Liver (tissue), 3 donors: Measurements from ENCODE around the gene RP9.

Experiments used
- ATF3 ChIP-seq: IDR thresholded peaks from 2 replicates; pipeline ENCODE4 v1.6.1; 2016; ENCODE audit warnings: antibody characterized with exemption
- CTCF ChIP-seq: fragments of 150-350 bp; IDR thresholded peaks from 2 replicates; pipeline ENCODE4 v1.5.1; 2017; ENCODE audit warnings: improper control_type of control experiment, low read depth, low read length; ENCODE audit not compliant: missing input control
- EGR1 ChIP-seq, 2 donors: IDR thresholded peaks; 2 replicates each; pipeline ENCODE4 v1.6.1; 2016 to 2018; ENCODE audit warnings: antibody characterized with exemption in 2 of 2, low read depth in 2 of 2
- FOXA1 ChIP-seq: IDR thresholded peaks from 2 replicates; pipeline ENCODE4 v1.6.1; 2016; ENCODE audit warnings: antibody characterized with exemption
- JUND ChIP-seq, 2 donors: IDR thresholded peaks; 2 replicates each; pipeline ENCODE4 v1.6.1; 2016; ENCODE audit warnings: antibody characterized with exemption in 2 of 2
- MAX ChIP-seq: IDR thresholded peaks from 2 replicates; pipeline ENCODE4 v1.6.1; 2016; ENCODE audit warnings: antibody characterized with exemption
- RAD21 ChIP-seq, 2 donors: IDR thresholded peaks; 2 replicates each; pipeline ENCODE4 v1.6.1; 2016; ENCODE audit warnings: antibody characterized with exemption in 2 of 2, mild to moderate bottlenecking in 2 of 2
- REST ChIP-seq: IDR thresholded peaks from 2 replicates; pipeline ENCODE4 v1.6.1; 2016; ENCODE audit warnings: antibody characterized with exemption, mild to moderate bottlenecking
- SP1 ChIP-seq: IDR thresholded peaks from 2 replicates; pipeline ENCODE4 v1.6.1; 2018; ENCODE audit warnings: antibody characterized with exemption, mild to moderate bottlenecking
- TAF1 ChIP-seq: conservative IDR thresholded peaks from 2 replicates; pipeline ENCODE4 v1.6.1; 2016; ENCODE audit warnings: antibody characterized with exemption, mild to moderate bottlenecking
- YY1 ChIP-seq: IDR thresholded peaks from 2 replicates; pipeline ENCODE4 v1.6.1; 2016; ENCODE audit warnings: antibody characterized with exemption, mild to moderate bottlenecking
- donor health status: healthy.
- donor health status: healthy.

GRCh38 chr7:33145156-33145555 is 36.0 kb upstream of the RP9 start:
- no peak for TF ChIP-seq CTCF
- TF ChIP-seq EGR1 (IDR thresholded peaks at IDR 0.05; ENCODE audit: low read depth in 2 of 2) = no peak
- no peak for TF ChIP-seq TAF1
- TF ChIP-seq JUND (IDR thresholded peaks at IDR 0.05) = no peak
- TF ChIP-seq SP1 = no peak
- TF ChIP-seq MAX = no peak
- TF ChIP-seq FOXA1 = no peak
- TF ChIP-seq YY1 = no peak
- no peak for TF ChIP-seq ATF3
- TF ChIP-seq RAD21 (IDR thresholded peaks at IDR 0.05) = no peak
- no peak for TF ChIP-seq REST
